ENCODE data around the gene SNAPC4.

Gene SNAPC4

GRCh38 chr9:136351252-136351800, 48.6 kb downstream of the SNAPC4 start:
- peak overlapping the region; percentile 25 for H3K23ac ChIP-seq (ENCODE audit: low read depth, low read length, poor library complexity)
- no peaks in the 10 kb centered on the region for H3K9me3 ChIP-seq (replicated peaks in 1 of 2; ENCODE audit: control insufficient read depth in 2 of 2, insufficient read depth in 1 of 2, low read depth in 1 of 2, low read length in 2 of 2)
- DNase-seq (ENCODE audit: low spot score): no peak
- no CpG with 5 or more reads among the region's 11 CpGs for WGBS, 2 donors (ENCODE audit: extremely low coverage in 2 of 2, insufficient read length in 2 of 2, insufficient replicate concordance in 1 of 2)
- H3K79me1 ChIP-seq (ENCODE audit: low read depth, low read length): peaks cover 13% of the 10 kb centered on the region
- no peaks in the 10 kb centered on the region for H3K27me3 ChIP-seq (ENCODE audit: control insufficient read depth in 3 of 3, insufficient read depth in 3 of 3, low read depth in 1 of 3, low read length in 3 of 3)
- no peak overlapping the region for H4K8ac ChIP-seq (ENCODE audit: low read depth, low read length)
- H3K4me3 ChIP-seq (ENCODE audit: low read length in 2 of 2): no peak overlapping the region
- H2AK5ac ChIP-seq (ENCODE audit: low read depth, low read length): no peak overlapping the region
- H3K14ac ChIP-seq (ENCODE audit: low read length): no peak overlapping the region
- no peak overlapping the region for H2BK5ac ChIP-seq (ENCODE audit: low read length)
- no peak overlapping the region for H4K91ac ChIP-seq (ENCODE audit: low read depth, low read length, poor library complexity)
- no peak overlapping the region for H3K9ac ChIP-seq (ENCODE audit: low read depth, low read length, poor library complexity)
- H3K36me3 ChIP-seq (replicated peaks in 1 of 2; ENCODE audit: control insufficient read depth in 2 of 2, insufficient read depth in 2 of 2, low read length in 2 of 2): peaks cover 2 to 10% of the 10 kb centered on the region in 2 donors
- no peak overlapping the region for H2BK12ac ChIP-seq (ENCODE audit: low read length)
- H3K4me2 ChIP-seq (ENCODE audit: insufficient read depth, low read length, poor library complexity, severe bottlenecking): no peak overlapping the region
- peaks cover 2 to 6% of the 10 kb centered on the region in 2 donors for H3K4me1 ChIP-seq (ENCODE audit: control insufficient read depth in 2 of 2, insufficient read depth in 1 of 2, low read depth in 1 of 2, low read length in 2 of 2)
- no peak overlapping the region for H3K4ac ChIP-seq (ENCODE audit: low read length)
- H2BK120ac ChIP-seq (ENCODE audit: low read depth, low read length): no peak overlapping the region
- H2BK15ac ChIP-seq (ENCODE audit: low read length): no peak overlapping the region
- peak overlapping the region; percentile 27 for H3K18ac ChIP-seq (ENCODE audit: low read length)
- H3K27ac ChIP-seq (replicated peaks; ENCODE audit: low read length): no peak overlapping the region
- H2AFZ ChIP-seq (ENCODE audit: low read length): no peak overlapping the region

Data from neuronal stem cell (in vitro differentiated cells).